G401 (cell line): ENCODE data around the gene HNRNPUL2. TPM values are rescaled to one million over a fixed set of nuclear protein-coding genes. Genes with fewer than 3 reads are reported as not detected.

Source experiments
- DNase-seq: peaks from one replicate; pipeline ENCODE4 v3.0.0-alpha.2; 2015; ENCODE audit warnings: low spot score
- in situ Hi-C: cut with HindIII; loops from 2 replicates; pipeline ENCODE4 v1.10.0; 2016; ENCODE audit warnings: low sequenced_read_pairs, mixed read lengths
- total RNA-seq: library from RNA; depleted of rRNA; stranded (reverse); fragments of >200 nt; shearing (Covaris generic); gene quantifications from 2 replicates; pipeline ENCODE4 v1.2.3, GENCODE V29; 2014

Gene HNRNPUL2
- total RNA-seq, 1 experiment from 2014 or later, result 14.9 TPM

DNA sequence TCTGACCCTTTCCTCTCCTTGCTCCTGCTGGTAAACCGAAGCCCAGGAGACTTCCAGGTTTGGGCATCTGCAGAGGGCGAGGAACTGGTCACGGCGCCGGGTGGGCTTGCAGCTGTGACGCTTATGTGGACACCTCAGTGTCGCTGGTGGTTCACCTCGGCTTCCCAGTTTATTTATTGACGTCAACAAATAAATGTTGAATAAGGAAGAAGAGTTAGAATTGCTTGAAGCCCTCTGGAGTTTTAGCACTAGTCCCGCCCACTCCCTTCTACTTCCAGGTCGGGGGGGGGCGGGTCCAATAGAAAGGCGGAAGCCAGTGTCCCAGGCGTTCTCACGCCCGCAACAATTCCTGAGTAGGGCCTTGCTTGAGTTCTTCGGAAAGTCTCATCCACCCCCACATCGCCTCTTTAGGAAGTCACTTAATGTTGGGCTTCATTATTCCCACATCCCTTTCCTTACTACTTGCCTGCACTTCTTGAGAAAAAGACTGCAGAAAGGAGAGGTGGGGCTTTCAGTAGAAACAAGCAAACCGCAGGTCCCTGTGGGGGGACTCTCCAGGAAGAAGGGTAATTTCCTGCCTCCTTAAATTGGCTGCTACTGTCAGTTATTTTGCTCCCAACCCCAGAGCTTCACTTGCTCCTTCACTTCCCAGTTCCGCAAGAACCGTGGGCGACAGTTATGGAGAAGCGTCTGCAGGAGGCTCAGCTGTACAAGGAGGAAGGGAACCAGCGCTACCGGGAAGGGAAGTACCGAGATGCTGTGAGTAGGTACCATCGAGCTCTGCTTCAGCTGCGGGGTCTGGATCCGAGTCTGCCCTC lies 1.1 kb upstream of the HNRNPUL2 start, which contains the start of gene TTC9C:
TSS of gene TTC9C (plus strand) at position 316 of the 818 bp plus-strand sequence. CDS start at position 679, 363 bp downstream.
- in situ Hi-C loops, result no loop called here
- DNase-seq, result peak; percentile 94

DNA sequence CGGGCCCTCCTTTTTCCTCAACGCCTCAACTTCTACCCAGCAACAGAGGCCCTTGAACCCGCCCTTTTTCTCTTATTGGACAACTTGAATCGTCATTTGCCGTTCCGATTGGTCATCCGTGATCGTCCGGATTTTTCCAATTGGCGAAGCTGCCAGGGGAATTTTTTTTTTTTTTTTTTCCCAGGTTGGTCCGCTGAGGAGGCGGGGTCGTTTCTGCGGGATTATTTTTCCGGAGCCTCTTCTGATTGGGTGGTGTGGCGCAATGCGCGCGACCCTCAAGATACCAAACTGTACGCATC lies 564 bp upstream of the HNRNPUL2 start:
- in situ Hi-C loops, result no loop called here
- peak; percentile 97 for DNase-seq

DNA sequence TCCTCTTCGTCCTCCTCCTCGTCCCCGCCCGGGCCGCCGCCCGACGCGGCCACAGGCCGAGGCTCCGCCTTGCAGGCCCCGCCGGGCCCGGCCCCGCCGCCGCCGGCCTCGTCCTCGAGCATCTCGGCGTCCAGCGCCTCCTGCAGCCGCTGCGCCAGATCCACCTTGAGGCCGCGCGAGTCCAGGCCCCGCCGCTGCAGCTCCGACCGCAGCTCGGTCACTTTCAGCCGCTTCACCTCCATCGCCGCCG lies 417 bp downstream of the HNRNPUL2 start:
- in situ Hi-C loops, result no loop called here
- peak; percentile 32 for DNase-seq

DNA sequence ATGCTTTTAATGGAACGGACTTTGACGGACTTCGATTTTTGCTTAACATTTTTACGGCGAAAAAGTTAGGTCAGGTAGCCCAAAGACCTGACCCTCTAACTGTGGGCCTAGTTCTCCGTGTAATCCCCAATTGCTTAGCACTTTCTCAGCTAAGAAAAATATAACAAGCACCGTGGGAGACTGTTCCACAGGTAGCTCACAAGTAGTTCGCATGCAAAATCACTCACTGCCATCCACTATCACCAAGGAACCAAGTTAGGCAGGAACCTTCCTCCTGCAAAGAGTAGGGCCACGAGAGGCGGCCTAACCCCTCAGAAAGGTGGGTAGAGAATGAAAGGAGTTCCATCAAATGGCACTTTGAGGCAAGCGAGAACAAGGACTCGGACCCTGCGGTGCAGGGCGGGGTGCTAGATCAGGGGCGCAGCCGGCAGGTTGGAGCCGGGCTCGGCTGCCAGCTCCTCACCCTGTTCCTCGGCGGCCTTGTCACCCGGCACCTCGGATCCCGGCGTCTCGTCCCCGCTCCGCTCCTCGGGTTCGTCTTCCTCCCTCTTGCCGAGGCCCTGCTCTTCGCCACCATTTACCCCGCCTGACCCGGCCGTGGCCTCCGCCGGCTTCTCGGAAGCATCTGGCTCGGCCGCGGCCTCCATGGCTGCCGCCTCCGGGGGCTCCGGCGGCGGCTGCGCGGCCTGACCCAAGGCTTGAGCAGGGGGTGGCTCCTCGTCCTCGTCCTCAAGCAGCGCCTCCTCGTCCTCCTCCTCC lies 922 bp downstream of the HNRNPUL2 start:
- DNase-seq, result no peak
- in situ Hi-C loops, result no loop called here

DNA sequence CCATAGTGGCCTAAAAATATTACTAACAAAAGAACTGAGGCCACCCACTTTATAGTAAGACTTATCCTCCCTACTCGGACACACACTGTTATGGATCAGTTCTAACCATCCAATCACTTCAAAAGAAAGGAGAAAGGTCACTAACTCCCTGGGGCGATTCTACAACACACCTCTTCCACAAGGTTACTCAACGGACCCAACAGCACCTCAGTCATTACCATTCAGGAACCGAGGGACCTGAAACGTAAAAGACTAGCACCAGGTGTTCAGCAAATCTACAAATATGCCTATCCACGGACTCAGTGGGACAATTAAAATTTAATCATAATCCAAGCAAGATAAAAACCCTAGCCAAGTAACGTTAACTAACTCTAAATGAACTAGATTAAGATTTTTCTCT lies 1.6 kb downstream of the HNRNPUL2 start:
- in situ Hi-C loops, result no loop called here
- DNase-seq, result no peak

DNA sequence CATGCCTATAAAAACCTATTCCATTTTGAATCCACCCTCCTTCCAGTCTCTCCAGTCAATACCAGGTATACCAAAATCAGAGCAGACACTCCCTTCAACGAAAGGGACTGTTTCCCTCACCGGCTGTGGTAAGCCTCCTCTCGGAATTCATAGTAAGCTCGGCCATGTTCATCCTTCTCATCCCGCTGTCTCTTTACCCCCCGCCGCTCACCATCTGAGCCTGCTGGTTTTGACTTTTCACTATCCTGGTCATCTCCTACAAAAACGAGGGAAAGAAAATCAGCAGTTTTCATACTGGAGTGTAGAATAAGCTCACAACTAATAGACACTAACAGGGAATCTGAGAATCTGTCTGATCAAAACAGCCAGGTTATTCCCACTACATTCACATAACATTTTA lies 3.1 kb downstream of the HNRNPUL2 start:
- in situ Hi-C loops, result no loop called here

DNA sequence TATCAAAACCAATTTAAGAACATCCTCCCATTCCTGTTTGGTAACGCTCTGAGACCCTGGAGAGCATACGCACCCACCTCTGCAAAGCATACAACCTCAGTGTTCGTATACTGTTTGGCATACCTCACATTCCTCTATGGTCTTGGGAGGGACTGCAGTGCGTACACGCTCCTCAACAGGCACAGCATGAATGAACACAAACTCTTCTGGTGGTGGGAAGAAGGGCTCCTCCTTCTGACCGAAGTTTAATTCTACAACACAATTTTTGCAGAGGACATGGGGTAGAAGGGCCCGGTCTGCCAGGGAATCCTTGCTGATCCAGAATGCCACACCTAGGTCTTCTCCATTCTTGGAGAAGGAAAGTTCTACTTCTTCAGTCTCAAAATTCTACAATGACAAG lies 5.3 kb downstream of the HNRNPUL2 start:
- DNase-seq, result no peak
- in situ Hi-C loops, result no loop called here

More for the DNA sequence above, 3.1 kb downstream of the HNRNPUL2 start:
- peak; percentile 77 for DNase-seq

DNA sequence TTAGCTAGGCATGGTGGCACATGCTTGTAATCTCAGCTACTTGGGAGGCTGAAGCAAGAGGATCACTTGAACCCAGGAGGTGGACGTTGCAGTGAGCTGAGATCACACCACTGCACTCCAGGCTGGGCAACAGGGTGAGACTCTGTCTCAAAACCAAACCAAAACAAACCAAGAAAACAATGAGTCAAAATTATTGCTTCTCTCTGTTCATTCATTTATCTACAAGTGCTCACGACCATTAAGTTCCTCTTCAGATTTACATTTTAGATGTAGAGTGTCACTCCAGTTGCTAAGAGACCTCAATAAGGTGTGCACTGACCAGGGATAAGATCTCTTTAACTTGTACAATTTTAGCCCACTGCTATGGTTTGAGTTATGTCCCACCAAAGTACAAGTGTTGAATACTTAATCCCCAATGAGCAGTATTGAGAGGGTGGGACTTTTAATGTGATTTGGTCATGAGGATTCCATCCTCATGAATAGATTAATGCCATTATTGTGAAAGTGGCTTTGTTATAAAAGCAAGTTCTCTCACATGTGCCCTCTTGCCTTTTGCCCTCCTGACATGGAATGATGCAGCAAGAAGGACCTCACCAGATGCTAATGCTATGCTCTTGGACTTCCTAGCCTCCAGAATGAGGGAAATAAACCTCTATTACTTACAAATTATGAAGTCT lies 7.8 kb downstream of the HNRNPUL2 start:
- in situ Hi-C loops, result no loop called here
- DNase-seq, result no peak

DNA sequence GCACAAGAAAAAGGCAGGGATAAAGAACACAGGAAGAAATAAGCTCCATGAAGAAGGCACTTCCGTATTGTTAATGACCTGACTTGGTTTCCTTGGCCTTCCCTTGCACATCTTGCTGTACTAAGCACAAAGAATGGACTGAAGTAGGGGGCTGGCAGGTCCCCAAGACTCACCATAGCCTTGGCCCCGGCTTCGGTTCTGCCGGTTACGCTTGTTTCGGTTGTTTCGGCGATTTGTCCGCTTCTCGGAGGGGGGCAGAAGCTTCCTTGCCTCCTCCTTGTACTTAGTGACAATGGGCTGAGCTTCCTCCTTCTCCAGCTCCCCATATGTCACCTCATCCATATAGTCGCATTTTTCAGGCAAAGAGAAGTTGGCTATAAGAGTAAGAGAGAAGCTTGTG lies 10.4 kb downstream of the HNRNPUL2 start:
- in situ Hi-C loops, result no loop called here
- no peak for DNase-seq

DNA sequence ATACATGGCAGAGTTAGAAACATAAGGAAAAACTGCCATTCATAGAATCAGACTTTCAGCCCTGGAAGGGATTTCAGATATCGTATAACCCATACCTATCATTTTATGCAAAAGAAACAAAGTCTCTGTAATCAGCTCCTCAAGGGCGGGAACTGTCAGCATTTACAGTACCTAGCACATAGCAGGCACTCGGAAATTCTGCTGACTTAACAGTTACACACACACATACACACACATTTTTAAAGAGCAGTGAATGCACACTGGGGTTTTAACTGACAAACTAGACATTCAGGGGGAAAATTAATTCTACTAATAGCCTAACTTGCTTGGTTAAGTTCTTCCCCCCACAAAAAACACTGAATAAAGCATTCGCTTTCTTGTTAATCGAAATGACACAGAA lies 11.1 kb downstream of the HNRNPUL2 start:
- in situ Hi-C loops, result no loop called here
- no peak for DNase-seq

DNA sequence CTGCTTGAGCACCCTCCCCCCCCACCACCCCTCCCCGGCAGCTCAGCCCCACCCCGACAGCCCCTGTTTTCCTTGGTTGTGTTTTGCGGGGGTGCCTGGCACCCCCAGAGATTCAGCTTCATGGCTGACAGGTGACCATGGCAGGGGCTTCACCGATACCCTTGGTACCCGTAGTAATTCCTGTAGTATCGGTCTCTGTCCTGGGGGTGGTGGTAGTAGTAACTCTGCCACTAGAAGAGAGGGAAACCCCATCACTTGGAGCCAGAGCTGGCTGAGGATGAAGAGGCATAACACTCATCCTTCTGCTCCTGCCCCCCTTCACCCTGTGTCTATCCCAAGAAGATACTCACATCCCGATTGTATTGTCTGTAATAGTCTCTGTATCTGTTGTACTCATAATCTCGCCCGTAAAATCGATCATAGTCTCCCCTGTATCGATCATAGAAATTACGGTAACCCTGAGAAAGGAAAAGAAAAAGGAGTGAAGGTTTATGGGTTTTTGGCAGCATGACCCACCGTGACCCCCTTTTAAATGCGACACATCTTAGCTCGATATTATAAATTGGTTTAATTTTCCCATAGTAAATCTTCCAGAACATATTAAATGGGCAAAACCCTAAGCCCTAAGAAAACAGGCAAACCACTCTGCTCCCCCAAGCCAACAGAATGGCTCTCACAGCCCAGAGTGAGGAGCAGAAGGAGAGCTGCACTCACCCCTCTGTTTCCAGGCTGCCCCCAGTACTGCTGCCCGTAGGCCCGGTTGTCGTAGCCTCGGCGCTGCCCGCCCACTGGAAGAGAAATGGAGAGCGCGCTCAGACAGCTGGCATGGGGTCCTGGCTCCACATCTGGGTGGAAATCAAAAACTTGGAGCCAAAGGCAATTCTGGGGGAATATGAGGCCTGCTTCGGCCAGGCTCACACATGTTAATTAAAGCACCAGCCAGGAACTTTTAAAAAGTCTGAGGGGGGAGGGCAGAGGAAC lies 11.8 kb downstream of the HNRNPUL2 start:
- in situ Hi-C loops, result no loop called here
- DNase-seq, result no peak

DNA sequence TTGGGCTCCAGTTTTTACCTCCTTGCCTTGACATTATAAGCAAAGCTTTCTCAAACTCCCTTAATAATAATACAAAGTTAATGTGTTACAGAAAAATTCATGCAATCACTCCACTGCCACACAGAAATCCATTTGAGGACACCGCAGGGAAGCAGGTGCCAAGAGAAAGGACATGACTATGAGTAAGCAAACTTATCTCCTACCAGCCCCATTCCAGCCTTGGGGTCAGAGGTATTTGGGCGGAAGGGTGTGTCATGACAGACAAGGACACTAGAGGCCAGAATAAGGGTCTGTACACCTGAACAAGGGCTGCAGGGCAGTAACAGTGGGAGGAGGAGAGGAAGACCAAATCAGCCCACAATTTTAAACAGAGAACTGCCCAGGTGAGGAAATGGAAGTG lies 13.9 kb downstream of the HNRNPUL2 start:
- DNase-seq, result no peak
- in situ Hi-C loops, result loop anchor here (5.0 kb wide), 1 partner anchor 41 kb away; the partner anchor contains the start of genes LBHD1 and UQCC3

DNA sequence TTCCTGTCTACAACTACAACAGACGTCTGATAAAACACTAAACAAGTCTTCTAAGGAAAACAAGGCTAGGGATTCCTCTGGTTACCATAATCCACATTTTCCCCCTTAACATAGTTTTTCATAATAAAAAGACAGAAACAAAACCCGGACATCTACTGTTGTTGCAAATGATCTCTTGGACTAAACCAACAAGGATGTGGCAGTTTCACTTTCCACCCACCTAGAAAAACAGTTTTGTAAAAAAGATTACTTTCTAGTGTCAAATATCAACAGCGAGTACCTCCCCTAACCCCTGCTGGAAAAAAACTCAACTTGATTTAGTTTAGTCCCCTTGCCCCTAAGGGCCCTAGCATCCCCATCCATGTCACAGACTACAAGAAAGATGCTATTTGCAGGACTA lies 14.4 kb downstream of the HNRNPUL2 start:
- in situ Hi-C loops, result loop anchor here (5.0 kb wide), 1 partner anchor 41 kb away; the partner anchor contains the start of genes LBHD1 and UQCC3
- no peak for DNase-seq

DNA sequence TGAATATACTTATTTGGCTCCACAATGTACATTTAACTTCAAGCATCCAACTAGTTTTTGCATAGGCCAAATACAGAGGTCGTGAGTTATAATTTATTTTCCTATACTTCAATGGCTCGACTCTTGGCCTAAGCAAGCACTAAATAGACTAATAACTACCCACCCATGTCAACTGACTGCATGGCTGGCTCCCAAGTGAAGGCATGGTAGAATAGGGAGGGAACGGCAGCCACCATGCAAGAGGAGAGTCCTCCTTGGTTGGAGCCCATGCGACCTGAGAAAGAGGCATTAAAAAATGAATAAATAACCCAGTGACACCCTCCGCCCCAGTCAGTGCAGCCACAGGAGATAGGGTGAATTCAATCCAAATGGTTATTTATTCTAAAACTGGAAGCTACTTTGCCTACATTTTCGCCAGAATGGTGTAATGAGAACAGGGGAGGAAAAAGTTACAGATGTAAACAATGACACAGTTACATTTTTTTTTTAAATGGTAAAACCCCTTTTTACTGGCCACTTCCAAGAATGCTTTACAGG lies 14.9 kb downstream of the HNRNPUL2 start:
- in situ Hi-C loops, result loop anchor here (5.0 kb wide), 1 partner anchor 40 kb away; the partner anchor contains the start of genes LBHD1 and UQCC3
- no peak for DNase-seq

DNA sequence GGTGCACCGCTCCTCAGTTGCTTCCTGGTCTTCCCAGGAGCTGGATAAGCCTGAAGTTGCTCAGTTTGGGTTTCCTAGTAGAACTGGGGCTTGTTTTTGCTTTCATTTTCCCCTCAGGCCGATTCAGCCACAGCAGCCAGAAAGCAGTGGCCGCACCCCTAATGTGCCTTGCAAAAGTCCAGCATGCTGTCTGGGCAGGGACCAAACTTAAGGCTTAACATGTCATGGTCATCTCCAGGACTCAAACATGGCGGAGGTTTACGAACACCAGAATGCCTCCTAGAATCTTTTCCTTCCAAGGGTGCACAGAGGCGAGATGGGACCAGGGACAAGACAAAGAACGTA lies 17.3 kb downstream of the HNRNPUL2 start:
- in situ Hi-C loops, result loop anchor here (5.0 kb wide), 1 partner anchor 38 kb away; the partner anchor contains the start of genes LBHD1 and UQCC3
- DNase-seq, result no peak

DNA sequence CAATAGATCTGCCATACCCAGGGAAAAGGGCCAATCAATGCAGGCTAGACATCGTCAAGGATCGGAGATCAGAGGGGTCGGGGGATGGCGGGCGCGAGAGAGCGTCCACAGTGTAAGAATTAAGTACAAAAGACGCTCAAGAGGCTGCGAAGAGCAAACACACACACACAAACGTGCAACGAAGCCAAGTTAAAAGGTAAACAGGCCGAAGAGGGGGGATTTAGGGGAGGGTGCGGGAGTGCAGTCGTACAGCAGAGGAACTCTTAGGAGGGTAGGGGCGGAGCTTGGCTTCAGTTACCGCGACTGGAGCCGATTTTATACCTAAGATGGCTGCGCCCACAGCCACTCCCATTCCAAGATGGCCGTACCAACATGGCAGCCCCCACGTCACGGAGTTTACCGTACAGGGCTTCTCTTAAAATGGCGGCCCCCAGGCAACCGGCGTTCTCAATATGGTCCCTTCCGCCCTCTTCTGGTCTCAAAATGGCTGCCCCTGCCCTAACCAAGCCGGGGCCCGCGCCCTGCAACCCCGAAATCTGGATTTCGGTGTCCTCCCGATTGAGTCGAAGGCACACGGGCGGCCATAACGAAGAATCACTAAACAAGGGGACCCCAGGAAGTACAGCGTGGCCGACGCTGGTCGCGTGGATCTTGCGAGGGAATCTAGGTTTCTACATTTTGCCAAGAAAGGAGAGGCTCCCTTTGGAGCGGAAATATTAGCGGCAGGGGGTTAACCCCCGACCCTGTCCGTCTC lies 17.8 kb downstream of the HNRNPUL2 start:
- in situ Hi-C loops, result no loop called here
- peak; percentile 99 for DNase-seq

DNA sequence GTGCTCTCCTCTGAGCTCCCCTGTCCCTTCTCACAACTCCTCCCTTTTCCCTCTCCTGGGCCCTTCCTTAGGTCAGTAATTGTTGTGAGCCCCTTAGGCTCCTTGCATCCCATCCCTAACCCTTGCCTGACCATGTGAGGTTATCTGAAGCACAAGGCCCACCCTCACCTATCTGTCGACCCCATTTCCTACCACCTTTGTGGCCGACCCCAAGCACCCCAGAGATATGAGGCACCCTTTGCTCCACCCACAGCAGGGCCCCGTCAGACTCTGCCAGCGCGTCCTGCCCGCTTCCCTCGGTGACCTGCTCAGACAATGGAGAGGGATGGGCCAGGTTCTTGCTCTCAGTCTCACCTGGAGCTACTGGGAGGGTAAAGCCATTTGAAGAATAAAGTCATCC lies 18.5 kb downstream of the HNRNPUL2 start:
- in situ Hi-C loops, result no loop called here
- DNase-seq, result peak; percentile 38

DNA sequence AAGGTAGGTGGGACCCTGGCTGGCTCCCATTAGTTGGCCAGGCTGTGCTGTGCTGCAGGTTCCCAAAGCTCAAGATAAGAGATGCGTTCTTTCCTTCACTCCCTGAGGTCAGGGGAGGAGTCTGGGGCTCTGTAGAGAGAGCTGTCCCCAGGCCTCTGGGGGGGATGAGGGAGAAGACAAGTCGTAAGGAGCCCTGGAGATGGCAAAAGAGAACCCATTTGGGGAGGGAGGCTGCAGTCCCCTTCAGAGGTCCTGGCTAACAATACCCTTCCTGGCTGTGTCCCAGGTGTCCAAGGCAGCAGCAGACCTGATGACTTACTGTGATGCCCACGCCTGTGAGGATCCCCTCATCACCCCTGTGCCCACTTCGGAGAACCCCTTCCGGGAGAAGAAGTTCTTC lies 18.9 kb downstream of the HNRNPUL2 start:
- in situ Hi-C loops, result no loop called here

More for the DNA sequence above, 18.9 kb downstream of the HNRNPUL2 start:
- DNase-seq, result no peak
